ENCODE results near the gene APOD.
"Not testable (repeated sequence)": the region's sequence is repeated elsewhere in the genome, so short reads cannot be mapped to it uniquely, and the experiment has no call there.

The APOD gene

DNA sequence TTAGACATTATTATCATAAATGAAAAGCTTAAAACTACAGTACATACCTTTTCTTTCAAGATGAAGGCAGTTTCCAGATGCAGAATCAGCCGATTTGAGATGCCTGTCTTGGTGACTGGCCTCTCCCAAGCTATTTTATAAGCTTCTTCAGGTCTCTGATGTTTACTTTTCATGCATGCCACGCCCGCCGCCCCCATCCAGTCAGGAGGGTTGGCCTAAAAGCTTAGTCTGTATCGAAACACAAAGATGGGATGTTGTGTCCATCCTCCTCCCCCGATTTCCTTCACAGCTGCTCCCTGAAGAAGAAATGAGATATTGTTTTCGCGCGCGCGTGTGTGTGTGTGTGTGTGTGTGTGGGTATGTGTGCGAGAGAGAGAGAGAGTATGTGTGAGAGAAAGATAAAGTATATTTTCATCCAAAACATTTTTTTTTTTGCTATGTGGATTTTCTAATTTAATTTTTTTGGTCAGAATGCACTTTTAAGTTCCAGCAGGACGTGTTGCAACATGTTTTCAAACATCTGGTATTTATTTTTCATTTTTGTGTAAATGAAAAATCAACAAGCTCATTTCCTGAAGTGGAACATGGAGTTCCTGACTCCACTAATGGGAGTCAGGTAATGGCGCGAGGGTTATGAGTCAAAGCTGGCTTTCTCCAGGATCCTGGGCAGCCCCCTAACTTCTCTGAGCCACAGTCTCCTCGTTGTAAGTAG is at the start of gene APOD:
APOD (minus strand) TSS at position 110 of the 712 bp plus-strand sequence. CDS start 4,479 bp downstream, outside the sequence.
- DNase-seq = peak in 53 of 58 donors; percentile 10 to 86 (median 61)

DNA sequence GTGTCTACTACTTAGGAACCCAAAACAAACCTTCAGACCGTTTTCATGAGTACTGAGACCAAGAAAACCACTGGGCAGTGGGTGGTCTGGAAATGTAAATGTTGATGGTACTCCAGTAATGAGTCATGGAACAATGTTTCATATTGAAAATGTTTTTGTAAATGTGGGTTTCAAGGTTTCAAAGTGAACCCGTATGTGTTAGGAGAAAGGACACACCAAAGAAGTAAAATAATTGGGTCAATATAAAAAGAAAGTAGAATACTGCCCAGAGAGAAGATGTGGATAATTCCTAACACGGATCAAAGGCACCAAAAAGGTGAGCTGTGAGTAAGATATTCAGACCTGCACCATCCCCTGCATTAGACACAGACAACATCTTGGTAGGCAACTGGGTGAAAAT is 49.6 kb upstream of the APOD start:
- not testable (repeated sequence) for DNase-seq

DNA sequence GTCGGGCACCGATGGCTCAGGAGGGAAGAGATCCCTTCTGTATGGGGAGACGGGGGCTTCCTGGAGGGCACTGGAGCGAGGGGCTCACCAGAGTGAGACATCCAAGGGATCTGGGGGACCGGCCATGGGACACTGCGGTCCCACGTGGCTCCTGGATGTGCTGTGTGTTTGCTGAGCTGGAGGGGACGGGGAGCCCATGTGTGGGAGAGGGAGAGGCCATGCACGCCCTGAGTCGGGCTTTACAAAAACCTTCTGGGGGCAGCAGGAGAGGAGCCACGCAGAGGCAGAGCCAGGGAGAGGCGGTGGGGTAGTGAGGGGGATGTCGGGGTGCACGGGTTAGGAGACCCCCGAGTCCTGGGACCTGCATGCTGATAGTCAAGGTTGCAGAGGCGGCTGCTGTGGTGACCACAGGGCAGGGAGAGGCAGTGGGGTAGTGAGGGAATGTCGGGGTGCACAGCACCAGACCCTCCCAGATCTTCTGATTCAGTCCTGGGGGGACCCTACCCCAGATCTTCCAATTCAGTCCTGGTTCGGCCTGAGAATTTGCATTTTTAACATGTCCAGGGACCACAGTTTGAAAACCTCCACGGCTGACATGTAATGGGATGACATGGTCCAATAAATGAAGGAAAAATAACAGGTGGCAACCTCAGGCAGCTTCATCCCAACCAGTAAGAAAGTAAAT is 48.9 kb upstream of the APOD start:
- not testable (repeated sequence) for DNase-seq

DNA sequence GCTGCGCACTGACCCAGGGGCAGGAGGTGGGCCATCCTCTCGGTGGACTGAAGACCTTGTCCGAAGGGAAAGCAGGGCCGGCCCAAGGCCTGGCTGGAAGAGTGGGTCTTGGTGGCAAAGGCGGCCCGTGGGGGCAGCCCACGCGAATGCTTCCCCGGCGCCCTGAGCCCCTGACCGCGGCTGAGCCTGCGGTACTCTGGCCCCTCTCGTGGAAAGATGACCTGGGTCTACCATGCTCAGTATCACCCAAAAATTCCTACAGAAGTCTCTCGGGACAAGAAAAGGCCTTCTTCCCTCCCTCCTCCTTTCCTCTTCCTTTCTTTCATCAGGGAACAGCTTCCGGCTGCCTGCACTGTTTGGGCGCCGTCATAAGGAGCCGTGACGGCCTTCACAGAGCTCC is 48.3 kb upstream of the APOD start:
- DNase-seq = not testable (repeated sequence)

DNA sequence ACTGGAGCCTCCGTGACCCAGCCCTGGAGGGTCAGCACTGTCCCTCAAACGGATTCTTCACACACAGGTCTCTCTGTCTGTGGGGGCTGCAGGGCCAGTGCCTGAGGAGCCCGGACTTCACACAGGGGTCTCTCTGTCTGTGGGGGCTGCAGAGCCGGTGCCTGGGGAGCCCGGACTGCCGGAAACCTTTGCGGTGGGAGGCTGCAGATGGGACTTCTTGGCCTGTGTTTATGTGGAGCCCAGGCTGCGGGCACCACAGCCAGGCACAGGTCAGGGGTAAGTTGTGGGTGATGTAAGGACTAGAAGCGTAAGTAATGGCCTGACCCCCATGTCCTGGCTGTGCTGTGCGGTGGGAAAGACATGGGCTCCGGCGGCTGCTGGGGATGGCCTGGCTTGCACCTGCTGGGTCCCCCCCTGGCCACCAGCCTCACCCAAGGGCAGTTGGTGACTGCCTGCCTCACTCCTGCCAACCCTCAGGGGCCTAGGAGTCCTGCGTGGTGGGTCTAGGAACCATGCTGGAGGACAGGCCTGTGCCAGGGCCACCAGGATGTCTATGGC is 47.3 kb upstream of the APOD start:
- DNase-seq = not testable (repeated sequence)

DNA sequence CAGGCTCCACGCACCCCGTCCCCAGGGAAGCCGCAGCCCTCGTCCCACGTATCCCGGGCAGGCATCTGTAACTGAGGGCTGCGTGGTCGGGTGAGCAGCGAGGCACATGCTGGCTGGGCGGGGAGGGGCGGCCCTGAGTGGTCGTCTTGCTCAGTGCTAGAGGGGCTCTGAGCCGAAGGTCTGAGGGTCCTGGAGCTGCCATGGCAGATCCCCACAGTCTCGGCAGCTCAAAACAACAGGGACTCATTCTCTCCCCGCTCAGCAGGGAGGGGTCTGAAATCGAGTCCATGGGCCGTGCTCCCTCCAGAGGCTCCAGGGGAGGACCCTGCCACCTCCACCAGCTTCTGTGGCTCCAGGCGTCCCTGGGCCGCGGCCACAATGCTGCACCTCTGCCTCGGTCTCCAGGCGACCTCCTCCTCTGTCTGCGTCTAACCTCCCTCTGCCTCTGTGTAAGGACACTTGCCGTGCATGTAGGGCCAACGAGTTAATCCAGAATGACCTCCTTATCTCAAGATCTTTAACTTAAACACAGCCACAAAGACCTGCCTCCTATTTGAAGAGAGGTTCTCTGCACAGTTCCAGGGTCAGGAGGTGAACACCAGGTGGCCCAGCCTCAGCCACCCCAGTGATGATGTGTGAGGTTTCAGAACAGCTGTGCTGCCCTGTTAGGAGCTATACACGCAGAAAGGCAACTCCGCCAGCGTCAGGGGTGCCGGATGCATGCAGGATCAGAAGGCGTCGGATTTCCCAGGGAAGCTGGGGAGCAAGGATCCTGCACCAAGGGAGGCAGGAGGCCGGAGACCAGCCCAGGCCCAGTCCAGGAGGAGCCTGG is 46.6 kb upstream of the APOD start:
- not testable (repeated sequence) for DNase-seq

DNA sequence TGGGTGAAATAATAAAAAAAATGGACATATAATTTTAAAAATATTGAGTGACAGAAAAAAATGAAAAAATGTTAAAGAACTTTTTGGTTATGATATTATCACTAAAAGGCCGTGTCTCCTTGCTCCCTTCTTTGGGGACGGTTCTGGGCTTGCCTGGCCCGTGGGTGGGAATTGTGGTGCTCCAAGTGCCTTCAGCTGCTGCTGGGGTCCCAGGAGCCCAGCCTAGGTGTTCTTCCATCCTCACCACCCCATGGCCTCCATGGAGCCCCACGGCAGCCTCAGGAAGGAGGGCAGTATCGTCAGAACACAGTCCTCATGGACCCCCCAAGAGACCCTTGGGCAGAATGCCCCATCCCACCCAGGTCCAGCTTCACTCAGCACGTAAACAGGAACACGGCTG is 45.9 kb upstream of the APOD start:
- not testable (repeated sequence) for DNase-seq

DNA sequence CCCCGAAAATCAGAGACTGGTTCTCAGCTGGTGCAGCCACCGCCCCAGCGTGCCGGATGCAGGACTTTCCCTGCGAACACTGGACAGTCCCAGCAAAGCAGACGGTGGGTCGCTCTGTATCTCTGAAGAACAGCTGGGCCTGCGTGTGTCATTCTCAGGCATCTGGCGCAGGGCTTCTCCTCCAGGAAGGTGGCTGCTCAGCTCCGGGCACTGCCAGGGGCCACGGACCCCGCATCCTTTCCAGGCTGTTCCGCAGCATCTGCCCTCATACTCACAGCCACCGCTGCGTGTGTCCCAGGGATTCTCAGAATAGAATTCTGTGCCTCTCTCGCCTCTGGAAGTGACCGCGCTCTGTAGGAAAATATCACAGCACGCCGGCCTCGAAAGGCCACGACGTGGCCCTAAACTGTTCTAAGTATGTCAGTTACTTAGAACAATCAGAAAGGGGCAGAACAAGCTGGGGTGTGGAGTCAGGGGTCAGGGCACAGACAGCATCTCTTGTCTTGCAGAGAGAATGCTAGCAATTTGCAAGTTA is 44.7 kb upstream of the APOD start:
- DNase-seq = not testable (repeated sequence)

DNA sequence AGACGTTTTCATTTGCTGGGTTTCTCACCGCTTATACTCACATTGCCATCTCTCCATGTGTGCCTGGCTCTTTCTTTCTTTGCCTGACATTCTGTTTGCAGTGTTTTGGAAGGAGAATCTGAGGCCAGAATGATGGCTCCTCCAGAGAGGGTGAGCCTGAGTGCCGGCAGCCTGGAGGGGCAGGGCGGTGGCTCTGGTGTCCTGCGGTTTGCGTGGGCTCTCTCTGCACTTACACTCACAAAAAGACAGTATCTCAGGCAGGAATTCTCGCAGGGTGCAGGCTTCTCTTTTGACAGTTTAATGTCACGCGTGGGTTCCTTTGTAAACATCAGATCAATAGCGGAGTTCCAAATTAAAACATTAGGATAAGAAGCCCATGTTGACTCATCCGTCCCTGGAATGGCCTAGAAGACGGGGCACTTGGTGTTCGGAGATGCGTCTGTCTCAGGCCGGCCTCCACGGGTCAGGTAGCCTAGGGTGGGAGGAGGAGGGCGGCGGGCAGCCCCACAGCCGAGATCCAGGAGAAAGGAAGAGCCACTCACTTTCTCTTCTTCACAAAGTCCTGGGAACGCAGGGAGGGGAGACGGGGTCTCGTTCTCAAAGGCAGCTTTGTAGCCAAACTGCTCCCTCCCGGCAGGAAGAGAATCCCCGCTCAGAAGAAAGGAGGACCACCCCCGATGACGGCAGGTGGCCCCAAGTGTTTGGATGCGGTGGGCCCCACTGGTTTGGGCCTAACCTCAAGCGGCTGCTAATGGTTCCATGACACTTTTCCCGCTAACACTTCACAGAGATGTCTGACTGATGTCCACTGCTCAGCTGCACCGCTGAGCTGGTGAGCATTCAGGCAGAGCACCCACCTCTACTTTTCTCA is 44.0 kb upstream of the APOD start:
- DNase-seq = not testable (repeated sequence)

DNA sequence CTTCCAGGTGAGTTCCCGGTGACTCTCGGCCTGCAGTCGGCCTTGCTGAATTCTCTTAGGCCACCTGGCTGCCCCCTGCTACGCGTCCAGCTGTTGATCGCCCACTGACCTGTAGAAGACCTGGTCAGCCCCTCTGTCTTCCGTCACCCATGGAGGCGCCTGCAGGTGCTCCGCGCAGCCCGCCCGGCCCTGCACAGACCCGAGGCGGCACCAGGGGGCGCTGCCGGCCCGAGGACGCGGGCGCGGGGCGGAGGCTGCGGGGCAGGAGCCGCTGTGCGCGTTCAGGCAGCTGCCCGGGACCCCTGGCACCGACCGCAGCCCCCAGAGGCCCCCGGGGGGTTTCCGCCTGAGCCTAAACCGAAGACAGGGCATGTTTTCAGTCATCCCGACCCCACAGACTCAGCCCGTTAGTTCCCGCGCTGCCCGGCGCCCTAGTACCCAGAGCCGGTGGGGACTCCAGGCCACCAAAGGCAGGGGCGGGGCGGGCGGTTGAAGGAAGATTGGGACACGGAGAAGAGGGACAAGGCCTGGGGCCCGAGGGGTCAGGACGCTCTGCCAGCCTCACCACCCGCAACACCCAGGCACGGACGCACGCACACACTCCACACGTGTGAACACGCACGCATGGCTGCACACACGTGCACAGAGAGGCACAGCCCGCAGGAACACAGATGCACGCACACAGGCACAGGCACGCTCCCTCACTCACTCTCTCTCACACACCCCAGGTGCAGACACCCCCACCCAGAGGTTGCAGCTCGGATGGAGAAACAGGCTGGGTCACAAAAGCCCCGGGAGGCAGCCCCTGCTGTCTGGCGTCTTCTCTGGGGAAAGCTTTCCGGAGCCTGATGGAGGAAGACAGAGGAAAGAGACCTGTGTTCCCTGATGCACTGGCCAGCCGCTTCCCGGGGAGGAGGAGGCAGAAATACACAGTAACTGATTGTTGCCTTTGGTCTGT is 41.1 kb upstream of the APOD start:
- DNase-seq = not testable (repeated sequence)

DNA sequence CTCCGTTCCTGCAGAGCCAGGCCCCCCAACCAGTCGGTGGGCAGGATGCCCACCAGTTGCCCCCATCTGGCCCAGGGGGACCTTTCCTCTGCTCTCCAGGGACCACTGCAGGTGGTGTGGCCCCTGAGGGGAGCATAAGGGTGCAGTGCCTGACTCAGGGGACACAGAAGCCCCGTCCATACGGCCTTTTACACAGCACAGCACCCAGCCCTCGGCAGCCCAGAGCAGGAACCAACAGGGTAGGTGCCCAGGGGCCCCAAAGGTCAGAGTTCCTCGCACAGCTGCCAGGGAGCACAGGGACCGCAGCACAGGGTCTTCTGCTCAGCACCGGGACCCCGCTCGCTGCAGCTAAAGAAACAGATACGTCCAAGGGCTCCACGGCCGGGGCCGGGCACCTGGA is 40.4 kb upstream of the APOD start:
- not testable (repeated sequence) for DNase-seq

DNA sequence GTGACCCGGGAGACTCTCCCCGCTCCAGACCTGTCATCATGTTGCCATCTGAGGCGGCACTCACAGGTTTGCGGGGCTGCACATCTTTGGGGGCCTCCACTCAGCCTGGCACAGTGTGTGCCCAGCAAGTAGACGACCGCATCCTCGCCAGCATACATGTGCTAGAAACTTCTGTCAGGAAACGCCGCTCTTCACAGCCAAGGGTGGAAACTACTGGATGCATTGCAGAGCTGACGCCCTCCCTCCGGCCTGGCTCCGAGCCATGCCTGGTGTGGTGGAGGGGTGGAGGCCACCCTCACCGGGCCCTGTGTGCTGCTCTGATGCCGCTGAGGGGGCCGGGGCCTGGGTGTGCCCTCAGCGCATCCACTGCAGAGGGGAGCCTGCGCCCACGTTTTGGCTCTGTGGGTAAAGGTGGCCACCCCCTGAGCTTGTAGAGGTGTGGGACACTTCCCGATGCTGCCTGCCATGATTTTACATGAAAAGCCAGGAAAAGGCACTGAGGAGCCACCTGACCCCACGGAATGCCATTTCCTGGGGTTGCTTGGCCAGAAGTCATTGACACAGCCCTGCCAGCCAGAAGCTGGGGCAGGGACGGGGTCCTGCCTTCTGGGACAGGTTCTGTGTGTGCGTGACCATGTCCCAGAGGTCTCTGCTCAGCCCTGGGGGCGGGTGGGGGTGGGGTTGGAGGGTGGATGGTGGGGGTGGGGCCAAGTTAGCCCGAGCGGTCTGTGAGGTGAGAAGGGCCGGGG is 39.7 kb upstream of the APOD start:
- DNase-seq = not testable (repeated sequence)

DNA sequence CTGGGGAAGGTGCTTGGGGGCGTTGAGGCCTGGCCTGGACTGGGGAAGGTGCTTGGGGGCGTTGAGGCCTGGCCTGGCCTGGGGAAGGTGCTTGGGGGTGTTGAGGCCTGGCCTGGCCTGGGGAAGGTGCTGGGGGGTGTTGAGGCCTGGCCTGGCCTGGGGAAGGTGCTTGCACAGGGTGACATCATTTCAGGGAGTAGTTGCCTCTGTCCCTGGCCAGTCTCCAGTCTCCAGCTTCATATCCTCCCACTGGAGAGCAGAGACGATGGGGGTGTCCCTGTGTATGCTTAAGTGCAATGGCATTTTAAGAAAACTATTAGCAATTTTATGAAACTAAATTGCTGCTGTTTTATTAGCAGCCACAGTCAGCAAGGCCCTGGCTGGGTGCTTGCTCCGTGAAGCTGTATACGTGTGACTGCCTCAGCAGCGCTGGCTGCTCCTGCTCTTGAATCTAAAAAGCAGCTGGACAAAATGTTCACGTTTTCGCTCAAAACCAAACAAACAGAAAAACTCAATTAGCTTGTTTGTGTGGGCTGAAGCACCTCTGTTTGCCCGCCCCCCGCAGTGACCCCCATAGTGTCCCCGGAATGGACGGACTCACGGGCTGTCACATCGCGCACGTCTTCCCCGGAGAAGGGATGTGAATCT is 38.9 kb upstream of the APOD start:
- not testable (repeated sequence) for DNase-seq

DNA sequence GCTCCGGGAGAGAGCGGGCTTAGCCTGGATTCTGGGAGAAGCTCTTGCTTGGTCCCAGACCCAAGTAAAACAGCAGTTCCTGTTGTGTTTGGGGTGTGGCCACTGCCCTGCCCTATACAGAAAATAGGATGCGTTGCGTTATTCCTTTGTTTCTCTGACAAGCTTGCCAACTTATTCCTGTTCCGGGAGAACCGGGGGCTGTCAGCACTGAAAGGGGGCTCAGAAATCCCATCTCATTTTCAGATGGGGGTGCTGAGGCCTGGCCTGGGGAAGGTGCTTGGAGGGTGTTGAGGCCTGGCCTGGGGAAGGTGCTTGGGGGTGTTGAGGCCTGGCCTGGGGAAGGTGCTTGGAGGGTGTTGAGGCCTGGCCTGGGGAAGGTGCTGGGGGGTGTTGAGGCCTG is 38.3 kb upstream of the APOD start:
- not testable (repeated sequence) for DNase-seq

DNA sequence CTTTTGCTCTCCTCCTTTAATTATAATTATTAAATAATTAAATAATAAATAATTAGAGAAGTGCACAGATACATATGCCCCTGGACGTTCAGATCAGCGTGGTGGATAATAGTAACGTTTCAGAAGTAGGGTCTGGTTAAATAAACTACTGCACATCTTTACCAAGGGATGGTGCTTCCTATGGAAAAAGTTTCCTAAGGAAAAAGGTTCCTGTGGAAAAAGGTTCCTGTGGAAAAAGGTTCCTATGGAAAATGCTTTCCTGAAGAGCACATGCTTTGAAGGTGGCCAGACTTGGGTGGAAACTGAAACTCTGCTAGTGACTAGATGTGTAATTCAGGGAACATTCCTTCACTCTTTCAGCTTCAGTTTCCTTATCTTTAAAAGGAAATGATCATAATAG is 37.4 kb upstream of the APOD start:
- DNase-seq = not testable (repeated sequence)

DNA sequence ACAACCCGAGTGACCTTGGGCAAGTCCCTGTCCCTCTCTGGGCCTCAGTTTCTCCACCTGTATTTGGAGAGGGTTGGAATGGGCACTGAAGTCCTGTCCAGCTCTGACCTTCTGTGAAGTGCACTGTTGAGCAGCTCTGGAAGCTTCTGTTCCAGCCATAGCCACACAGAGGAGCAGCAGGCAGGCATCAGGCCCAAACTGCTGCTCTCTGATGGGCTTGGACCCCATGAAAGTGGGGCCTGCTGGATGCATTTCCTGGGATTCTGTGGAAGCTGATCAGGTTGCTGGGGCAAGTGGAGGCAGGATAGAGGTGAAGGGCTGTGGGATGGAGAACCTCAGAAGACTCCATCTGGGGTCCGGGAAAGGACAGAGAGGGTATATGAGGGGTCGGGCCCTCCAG is 36.7 kb upstream of the APOD start:
- DNase-seq = not testable (repeated sequence)

DNA sequence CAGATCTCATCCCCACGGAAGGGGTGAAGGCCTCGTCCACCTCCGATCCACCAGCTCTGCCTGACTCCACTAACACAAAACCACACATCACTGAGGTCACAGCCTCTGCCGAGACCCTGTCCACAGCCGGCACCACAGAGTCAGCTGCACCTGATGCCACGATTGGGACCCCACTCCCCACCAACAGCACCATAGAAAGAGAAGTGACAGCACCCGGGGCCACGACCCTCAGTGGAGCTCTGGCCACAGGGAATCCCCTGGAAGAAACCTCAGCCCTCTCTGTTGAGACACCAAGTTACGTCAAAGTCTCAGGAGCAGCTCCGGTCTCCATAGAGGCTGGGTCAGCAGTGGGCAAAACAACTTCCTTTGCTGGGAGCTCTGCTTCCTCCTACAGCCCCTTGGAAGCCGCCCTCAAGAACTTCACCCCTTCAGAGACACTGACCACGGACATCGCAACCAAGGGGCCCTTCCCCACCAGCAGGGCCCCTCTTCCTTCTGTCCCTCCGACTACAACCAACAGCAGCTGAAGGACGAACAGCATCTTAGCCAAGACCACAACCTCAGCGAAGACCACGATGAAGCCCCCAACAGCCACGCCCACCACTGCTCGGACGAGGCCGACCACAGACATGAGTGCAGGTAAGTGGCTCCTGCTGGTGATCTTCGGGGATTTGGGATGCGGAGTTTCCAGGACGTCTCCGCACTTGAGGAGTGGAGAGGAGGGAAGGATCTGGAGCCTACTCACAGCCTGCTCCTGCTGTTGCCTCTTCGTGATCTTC is 36.0 kb upstream of the APOD start:
- DNase-seq = not testable (repeated sequence)

Data from anterior cingulate cortex (tissue), 58 donors.